HepG2 (cell line): ENCODE data around the gene USP20. TPM values are rescaled to one million over a fixed set of nuclear protein-coding genes. Genes with fewer than 3 reads are reported as not detected.

Experiments
- ATAC-seq: fragments of 200-7000 bp; cut with Tn5 transposase; 3 replicates; pipeline ENCODE4 v1.9.1; 2020; ENCODE audit warnings: mild to moderate bottlenecking, moderate library complexity
- BruUV-seq: library from RNA; stranded (reverse); fragments of 400-500 nt; replicated peaks from 2 replicates; lab custom pipeline; 2021; lab: Mats Ljungman, UMichigan
- CTCF ChIA-PET: fragments of 300-600 bp; formaldehyde crosslinking; extraction: SDS; loops from one replicate; lab custom pipeline; 2021; ENCODE audit warnings: low total read pairs, inconsistent platforms, low intra/inter-chr PET ratio; lab: Yijun Ruan, JAX
- POLR2A ChIA-PET: fragments of 350-600 bp; sonication (Branson Sonifier 250); formaldehyde crosslinking; loops from one replicate; lab custom pipeline; 2020; ENCODE audit warnings: antibody characterized with exemption, inconsistent platforms; lab: Yijun Ruan, JAX
- DNase-seq: peaks from one replicate; pipeline ENCODE4 v3.0.0-alpha.2; 2015; ENCODE audit warnings: low spot score
- FAIRE-seq: peaks from 3 replicates; lab custom pipeline; 2011; peaks lifted over from hg19 to GRCh38; lab: Jason Lieb, UNC
- H2AFZ ChIP-seq: one replicate; pipeline ENCODE4 v1.6.1; 2011; ENCODE audit warnings: low read length, inconsistent platforms
- H3K27ac ChIP-seq: fragments of 300-600 bp; 3 replicates; pipeline ENCODE4 v1.8.0; 2011; ENCODE audit warnings: mixed run types, mild to moderate bottlenecking, mixed read lengths, low read length, inconsistent platforms; ENCODE audit not compliant: insufficient read depth; ENCODE audit errors: extremely low read length
- H3K27me3 ChIP-seq, 2 experiments: fragments of 200-600 bp in 1 of 2; 2 replicates in 1 of 2; 3 replicates in 1 of 2; pipeline versions ENCODE4 v1.6.0 to v1.8.0; 2011; ENCODE audit warnings: low read length in 2 of 2, mild to moderate bottlenecking in 2 of 2, moderate library complexity in 2 of 2, inconsistent platforms in 1 of 2; ENCODE audit not compliant: insufficient read depth in 2 of 2, control insufficient read depth in 1 of 2
- H3K36me3 ChIP-seq, 2 experiments: fragments of 200-600 bp in 1 of 2; replicated peaks in 1 of 2; 2 replicates in 1 of 2; 3 replicates in 1 of 2; pipeline versions ENCODE4 v1.5.1 to v1.8.0; 2011; ENCODE audit warnings: low read length in 2 of 2, inconsistent platforms in 1 of 2; ENCODE audit not compliant: insufficient read depth in 2 of 2, control insufficient read depth in 1 of 2
- H3K4me1 ChIP-seq: 2 replicates; pipeline ENCODE4 v1.5.1; 2012; ENCODE audit warnings: low read length, inconsistent platforms; ENCODE audit not compliant: insufficient read depth
- H3K4me2 ChIP-seq: 2 replicates; pipeline ENCODE4 v1.6.0; 2011; ENCODE audit warnings: low read depth, low read length, inconsistent platforms
- H3K4me3 ChIP-seq, 3 experiments: fragments of 200-600 bp in 1 of 3; sonication (generic), shearing (Covaris generic) in 1 of 3; replicated peaks in 1 of 3; 2 replicates each; pipeline ENCODE4 v1.5.1; 2011 to 2016; ENCODE audit warnings: low read length in 3 of 3, inconsistent platforms in 2 of 3, low read depth in 2 of 3, mild to moderate bottlenecking in 2 of 3, control low read depth in 1 of 3, mixed read lengths in 1 of 3; ENCODE audit not compliant: insufficient read depth in 1 of 3
- H3K79me2 ChIP-seq: one replicate; pipeline ENCODE4 v1.6.1; 2011; ENCODE audit warnings: low read length, inconsistent platforms; ENCODE audit not compliant: insufficient read depth
- H3K9ac ChIP-seq: 2 replicates; pipeline ENCODE4 v1.6.0; 2011; ENCODE audit warnings: mild to moderate bottlenecking, low read depth, low read length, inconsistent platforms; ENCODE audit not compliant: insufficient read depth
- H3K9me3 ChIP-seq: 2 replicates; pipeline ENCODE4 v1.5.1; 2012; ENCODE audit warnings: mild to moderate bottlenecking, low read length
- H4K20me1 ChIP-seq: 2 replicates; pipeline ENCODE4 v1.6.0; 2011; ENCODE audit warnings: inconsistent platforms, mild to moderate bottlenecking, low read length, moderate library complexity; ENCODE audit not compliant: insufficient read depth
- CEBPB ChIP-seq: IDR thresholded peaks from 2 replicates; pipeline ENCODE4 v1.6.1; 2011; ENCODE audit warnings: low read depth, low read length, improper control_type of control experiment, borderline replicate concordance
- CEBPG ChIP-seq: IDR thresholded peaks from 2 replicates; pipeline ENCODE4 v1.6.1; 2016
- HNF4A ChIP-seq: sonication (generic); formaldehyde crosslinking; IDR thresholded peaks from 2 replicates; pipeline ENCODE4 v1.4.0; 2020; ENCODE audit warnings: missing genetic modification reagents
- ISX ChIP-seq: sonication (generic); formaldehyde crosslinking; conservative IDR thresholded peaks from 2 replicates; pipeline ENCODE4 v1.5.0; 2020; ENCODE audit warnings: missing genetic modification reagents
- ZFP90 ChIP-seq: sonication (generic); formaldehyde crosslinking; IDR thresholded peaks from 2 replicates; pipeline ENCODE4 v1.8.0; 2022; ENCODE audit warnings: missing genetic modification reagents, mild to moderate bottlenecking, inconsistent platforms, borderline replicate concordance
- ZNF460 ChIP-seq: sonication (generic); formaldehyde crosslinking; IDR thresholded peaks from 2 replicates; pipeline ENCODE4 v1.5.1; 2020; ENCODE audit warnings: missing genetic modification reagents, mild to moderate bottlenecking, borderline replicate concordance
- WGBS: methylation state at CpG from one replicate; pipeline ENCODE4 v1.1.6; 2017; ENCODE audit warnings: low lambda C conversion rate; 5-methylcytosine and 5-hydroxymethylcytosine counted together
- in situ Hi-C: cut with HindIII; loops from 2 replicates; pipeline ENCODE4 v1.10.0; 2017; ENCODE audit warnings: low pct_unique_long_range_greater_than_20kb; ENCODE audit not compliant: extremely low pct_ligation_motif_present
- intact Hi-C: fragments of 100-400 bp; cut with micrococcal nuclease; formaldehyde crosslinking; loops from one replicate; pipeline ENCODE4 v1.10.0; 2022; ENCODE audit not compliant: unreplicated experiment
- polyA plus RNA-seq, 8 experiments: library from polyadenylated mRNA; depleted of rRNA in 3 of 8; stranded (reverse) in 7 of 8; unstranded in 1 of 8; fragments of >200 nt; fragmentation: Illumina TruSeq in 4 of 8; extraction: Trizol in 4 of 8; gene quantifications; 2 replicates each; pipeline versions ENCODE4 v1.2.1 to v1.2.3, GENCODE V29; 2011 to 2016; ENCODE audit warnings: low read depth in 4 of 8, missing spikeins in 1 of 8, mixed read lengths in 1 of 8; ENCODE audit not compliant: insufficient read depth in 1 of 8
- total RNA-seq, 5 experiments: library from RNA; depleted of rRNA; stranded (reverse); fragments of >200 nt; fragmentation: Illumina TruSeq; extraction: Trizol; gene quantifications; 2 replicates each; pipeline ENCODE4 v1.2.3, GENCODE V29; 2016; ENCODE audit warnings: low read depth in 1 of 5
- TF ChIP-seq, protein P1 (sequence below): sonication (generic); formaldehyde crosslinking; IDR thresholded peaks from 2 replicates; pipeline ENCODE4 v1.4.0; 2020; ENCODE audit warnings: missing genetic modification reagents
- TF ChIP-seq, protein P2 (sequence below): sonication (generic); formaldehyde crosslinking; IDR thresholded peaks from 2 replicates; pipeline ENCODE4 v1.4.0; 2020; ENCODE audit warnings: missing genetic modification reagents, mild to moderate bottlenecking, borderline replicate concordance

Gene USP20
- total and polyA plus RNA-seq, 2 of the 13 experiments (the other 11 are each of a cell fraction or from before 2014, with no cell fraction given) = 4.4 to 5.9 TPM

DNA sequence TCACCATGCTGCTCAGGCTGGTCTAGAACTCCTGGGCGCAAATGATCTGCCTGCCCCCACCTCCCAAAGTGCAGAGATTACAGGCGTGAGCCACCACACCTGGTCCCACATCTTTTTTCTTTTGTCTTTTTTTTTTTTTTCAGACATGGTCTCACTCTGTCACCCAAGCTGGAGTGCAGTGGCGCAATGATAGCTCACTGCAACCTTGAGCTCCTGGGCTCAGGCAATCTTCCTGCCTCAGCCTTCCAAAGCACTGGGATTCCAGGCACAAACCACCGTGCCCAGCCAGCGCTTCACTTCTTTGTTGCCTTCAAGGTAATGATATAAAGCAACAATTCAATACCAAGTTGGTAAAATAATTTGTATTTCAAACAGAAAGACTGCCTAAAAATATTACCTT lies 78.8 kb downstream of the USP20 start:
- WGBS = 87% methylated on average over 5 of the region's 5 CpGs

More for the DNA sequence above, 78.8 kb downstream of the USP20 start:
- H3K36me3 ChIP-seq = peaks cover 0 to 5% of the 10 kb centered on the region in 2 experiments; a peak in 1 of 5 replicates
- H3K79me2 ChIP-seq = no peaks in the 10 kb centered on the region
- H3K9ac ChIP-seq = no peak overlapping the region
- H4K20me1 ChIP-seq = no peaks in the 10 kb centered on the region
- H3K27me3 ChIP-seq = no peaks in the 10 kb centered on the region
- peak; percentile 59 for FAIRE-seq
- intact Hi-C loops (no loop called here), in situ Hi-C loops (no loop called here)
- POLR2A ChIA-PET = no interaction called here
- DNase-seq = peak; percentile 37
- ATAC-seq = peak; percentile 76
- no peak overlapping the region for H3K4me2 ChIP-seq
- H2AFZ ChIP-seq = no peak overlapping the region
- CTCF ChIA-PET = no interaction called here
- no peak for TF ChIP-seq ISX (CRISPR knock-in tag)
- TF ChIP-seq HNF4A = peak; percentile 21; the same call in 1 of the 2 replicates
- peak; percentile 47; the same call in 1 of the 2 replicates for TF ChIP-seq ZFP90
- peak; percentile 40; the same call in 1 of the 2 replicates for TF ChIP-seq ZNF460 (CRISPR knock-in tag)
- peak; percentile 47; the same call in 1 of the 2 replicates for TF ChIP-seq CEBPG (CRISPR knock-in tag)
- TF ChIP-seq, protein P1, sequence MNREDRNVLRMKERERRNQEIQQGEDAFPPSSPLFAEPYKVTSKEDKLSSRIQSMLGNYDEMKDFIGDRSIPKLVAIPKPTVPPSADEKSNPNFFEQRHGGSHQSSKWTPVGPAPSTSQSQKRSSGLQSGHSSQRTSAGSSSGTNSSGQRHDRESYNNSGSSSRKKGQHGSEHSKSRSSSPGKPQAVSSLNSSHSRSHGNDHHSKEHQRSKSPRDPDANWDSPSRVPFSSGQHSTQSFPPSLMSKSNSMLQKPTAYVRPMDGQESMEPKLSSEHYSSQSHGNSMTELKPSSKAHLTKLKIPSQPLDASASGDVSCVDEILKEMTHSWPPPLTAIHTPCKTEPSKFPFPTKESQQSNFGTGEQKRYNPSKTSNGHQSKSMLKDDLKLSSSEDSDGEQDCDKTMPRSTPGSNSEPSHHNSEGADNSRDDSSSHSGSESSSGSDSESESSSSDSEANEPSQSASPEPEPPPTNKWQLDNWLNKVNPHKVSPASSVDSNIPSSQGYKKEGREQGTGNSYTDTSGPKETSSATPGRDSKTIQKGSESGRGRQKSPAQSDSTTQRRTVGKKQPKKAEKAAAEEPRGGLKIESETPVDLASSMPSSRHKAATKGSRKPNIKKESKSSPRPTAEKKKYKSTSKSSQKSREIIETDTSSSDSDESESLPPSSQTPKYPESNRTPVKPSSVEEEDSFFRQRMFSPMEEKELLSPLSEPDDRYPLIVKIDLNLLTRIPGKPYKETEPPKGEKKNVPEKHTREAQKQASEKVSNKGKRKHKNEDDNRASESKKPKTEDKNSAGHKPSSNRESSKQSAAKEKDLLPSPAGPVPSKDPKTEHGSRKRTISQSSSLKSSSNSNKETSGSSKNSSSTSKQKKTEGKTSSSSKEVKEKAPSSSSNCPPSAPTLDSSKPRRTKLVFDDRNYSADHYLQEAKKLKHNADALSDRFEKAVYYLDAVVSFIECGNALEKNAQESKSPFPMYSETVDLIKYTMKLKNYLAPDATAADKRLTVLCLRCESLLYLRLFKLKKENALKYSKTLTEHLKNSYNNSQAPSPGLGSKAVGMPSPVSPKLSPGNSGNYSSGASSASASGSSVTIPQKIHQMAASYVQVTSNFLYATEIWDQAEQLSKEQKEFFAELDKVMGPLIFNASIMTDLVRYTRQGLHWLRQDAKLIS = no peak
- TF ChIP-seq, protein P2, sequence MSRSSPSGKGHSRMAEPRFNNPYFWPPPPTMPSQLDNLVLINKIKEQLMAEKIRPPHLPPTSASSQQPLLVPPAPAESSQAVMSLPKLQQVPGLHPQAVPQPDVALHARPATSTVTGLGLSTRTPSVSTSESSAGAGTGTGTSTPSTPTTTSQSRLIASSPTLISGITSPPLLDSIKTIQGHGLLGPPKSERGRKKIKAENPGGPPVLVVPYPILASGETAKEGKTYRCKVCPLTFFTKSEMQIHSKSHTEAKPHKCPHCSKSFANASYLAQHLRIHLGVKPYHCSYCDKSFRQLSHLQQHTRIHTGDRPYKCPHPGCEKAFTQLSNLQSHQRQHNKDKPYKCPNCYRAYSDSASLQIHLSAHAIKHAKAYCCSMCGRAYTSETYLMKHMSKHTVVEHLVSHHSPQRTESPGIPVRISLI (CRISPR knock-in tag) = peak; percentile 66
- peak; percentile 84; the same call in 1 of the 2 replicates for TF ChIP-seq CEBPB
- no peak overlapping the region for H3K4me3 ChIP-seq
- no peaks in the 10 kb centered on the region for H3K9me3 ChIP-seq
- 0 out of 2 replicates have a peak, but pooled peaks cover 6% of the 10 kb centered on the region for H3K4me1 ChIP-seq
- no peak overlapping the region for H3K27ac ChIP-seq
- no TSS peak for BruUV-seq
